Endothelial cell of umbilical vein (primary cell): Measurements from ENCODE around the gene MED12. TPM values are rescaled to one million over a fixed set of nuclear protein-coding genes. Genes with fewer than 3 reads are reported as not detected.
A peak's percentile ranks its signal among the peaks of the same experiment; 100 is the strongest.

ENCODE experiments used
- BruUV-seq: library from RNA; stranded (reverse); fragments of 400-500 nt; replicated peaks from 2 replicates; lab custom pipeline; 2021; lab: Mats Ljungman, UMichigan
- CTCF ChIA-PET: fragments of 300-600, 350-600 bp; sonication (Branson Sonifier 250); formaldehyde crosslinking; loops from one replicate; lab custom pipeline; 2021; ENCODE audit warnings: antibody characterized with exemption, inconsistent platforms; lab: Charles Lee
- POLR2A ChIA-PET: fragments of 300-600, 350-600 bp; sonication (Branson Sonifier 250); formaldehyde crosslinking; loops from one replicate; lab custom pipeline; 2021; ENCODE audit warnings: antibody characterized with exemption, inconsistent platforms; lab: Charles Lee
- DNase-seq: peaks from one replicate; pipeline ENCODE4 v3.0.0-alpha.2; 2011; ENCODE audit warnings: low read depth, low spot score
- FAIRE-seq: peaks from 2 replicates; lab custom pipeline; 2011; peaks lifted over from hg19 to GRCh38; lab: Jason Lieb, UNC
- H2AFZ ChIP-seq: 2 replicates; pipeline ENCODE4 v1.6.0; 2012; ENCODE audit warnings: low read depth, low read length, control low read depth, inconsistent platforms
- H3K27ac ChIP-seq: 2 replicates; pipeline ENCODE4 v1.5.1; 2011; ENCODE audit warnings: low read depth, mild to moderate bottlenecking, control low read depth, low read length, moderate library complexity; ENCODE audit not compliant: insufficient read depth
- H3K27me3 ChIP-seq, 2 experiments: 2 replicates each; pipeline versions ENCODE4 v1.6.0 to v1.6.1; 2011; ENCODE audit warnings: low read length in 2 of 2, mixed read lengths in 1 of 2; ENCODE audit not compliant: control insufficient read depth in 2 of 2, insufficient read depth in 2 of 2
- H3K36me3 ChIP-seq, 2 experiments: 2 replicates in 1 of 2; 3 replicates in 1 of 2; pipeline ENCODE4 v1.5.1; 2011; ENCODE audit warnings: low read length in 2 of 2, mild to moderate bottlenecking in 1 of 2, moderate library complexity in 1 of 2; ENCODE audit not compliant: control insufficient read depth in 2 of 2, insufficient read depth in 2 of 2; ENCODE audit errors: extremely low read depth in 1 of 2
- H3K4me1 ChIP-seq: 3 replicates; pipeline ENCODE4 v1.5.1; 2011; ENCODE audit warnings: mild to moderate bottlenecking, low read length; ENCODE audit not compliant: control insufficient read depth, insufficient read depth; ENCODE audit errors: extremely low read depth
- H3K4me2 ChIP-seq: 2 replicates; pipeline ENCODE4 v1.6.1; 2011; ENCODE audit warnings: low read length, control low read depth, mixed read lengths; ENCODE audit not compliant: insufficient read depth
- H3K4me3 ChIP-seq, 3 experiments: fragments of 200-600 bp in 1 of 3; sonication (generic), shearing (Covaris generic) in 1 of 3; replicated peaks in 1 of 3; 2 replicates each; pipeline ENCODE4 v1.5.1; 2011 to 2016; ENCODE audit warnings: control low read depth in 3 of 3, low read length in 3 of 3, mild to moderate bottlenecking in 2 of 3, inconsistent platforms in 1 of 3, low read depth in 1 of 3, moderate library complexity in 1 of 3; ENCODE audit not compliant: insufficient read depth in 1 of 3
- H3K79me2 ChIP-seq: 2 replicates; pipeline ENCODE4 v1.6.0; 2012; ENCODE audit warnings: low read length, inconsistent platforms; ENCODE audit not compliant: control insufficient read depth, insufficient read depth
- H3K9ac ChIP-seq: replicated peaks from 2 replicates; pipeline ENCODE3; 2011; ENCODE audit warnings: low read length, control low read depth; ENCODE audit not compliant: insufficient read depth; ENCODE audit errors: extremely low read depth
- H3K9me1 ChIP-seq: replicated peaks from 3 replicates; pipeline ENCODE4 v1.6.0; 2011; ENCODE audit warnings: mild to moderate bottlenecking, low read length; ENCODE audit not compliant: control insufficient read depth, insufficient read depth; ENCODE audit errors: extremely low read depth
- H3K9me3 ChIP-seq: replicated peaks from 2 replicates; pipeline ENCODE4 v1.5.1; 2012; ENCODE audit warnings: low read length, inconsistent platforms; ENCODE audit not compliant: control insufficient read depth, insufficient read depth
- H4K20me1 ChIP-seq: replicated peaks from 2 replicates; pipeline ENCODE3; 2011; ENCODE audit warnings: mild to moderate bottlenecking, low read length; ENCODE audit not compliant: control insufficient read depth, insufficient read depth; ENCODE audit errors: extremely low read depth
- EZH2 ChIP-seq: IDR thresholded peaks from 2 replicates; pipeline ENCODE4 v1.6.1; 2012; ENCODE audit warnings: borderline replicate concordance, low read depth, mild to moderate bottlenecking, moderate library complexity, low read length, inconsistent platforms; ENCODE audit not compliant: severe bottlenecking
- FOS ChIP-seq: IDR thresholded peaks from 2 replicates; pipeline ENCODE4 v1.6.1; 2011; ENCODE audit warnings: mild to moderate bottlenecking, low read length, moderate library complexity, borderline replicate concordance; ENCODE audit not compliant: insufficient read depth
- GATA2 ChIP-seq: IDR thresholded peaks from 2 replicates; pipeline ENCODE4 v1.7.0; 2011; ENCODE audit warnings: low read depth, mild to moderate bottlenecking, moderate library complexity, mixed read lengths, low read length; ENCODE audit not compliant: insufficient read length, insufficient read depth
- JUN ChIP-seq: IDR thresholded peaks from 2 replicates; pipeline ENCODE4 v1.6.1; 2011; ENCODE audit warnings: borderline replicate concordance, low read depth; ENCODE audit not compliant: insufficient read length, insufficient read depth
- MYC ChIP-seq: IDR thresholded peaks from one replicate; pipeline ENCODE4 v1.6.1; 2011; ENCODE audit warnings: mild to moderate bottlenecking, low read depth, low read length
- POLR2A ChIP-seq: IDR thresholded peaks from 2 replicates; pipeline ENCODE4 v1.6.1; 2012; ENCODE audit warnings: low read depth, mild to moderate bottlenecking, control low read depth, low read length
- POLR2AphosphoS5 ChIP-seq: IDR thresholded peaks from 2 replicates; pipeline ENCODE4 v1.6.1; 2012; ENCODE audit warnings: low read depth, mild to moderate bottlenecking, control low read depth, low read length, moderate library complexity; ENCODE audit not compliant: insufficient read depth
- dilution Hi-C: fragments of 300-500 bp; cut with MboI; formaldehyde crosslinking; loops from one replicate; pipeline ENCODE4 v1.15.0; 2019; ENCODE audit warnings: low sequenced_read_pairs; ENCODE audit not compliant: extremely low pct_ligation_motif_present
- intact Hi-C: fragments of 100-400 bp; cut with micrococcal nuclease; formaldehyde crosslinking; loops from one replicate; pipeline ENCODE4 v1.10.0; 2022
- polyA plus RNA-seq, 4 experiments: library from polyadenylated mRNA; depleted of rRNA in 3 of 4; stranded (reverse) in 3 of 4; unstranded in 1 of 4; fragments of >200 nt; gene quantifications; 2 replicates each; pipeline versions ENCODE4 v1.2.1 to v1.2.3, GENCODE V29; 2011 to 2012; ENCODE audit warnings: missing spikeins in 1 of 4
- total RNA-seq: library from RNA; stranded (reverse); gene quantifications from 2 replicates; pipeline ENCODE4 v1.2.3, GENCODE V29; 2021
- TF ChIP-seq, protein P1 (sequence below), 2 donors: IDR thresholded peaks; 1 replicate in 1 of 2; 2 replicates in 1 of 2; pipeline ENCODE4 v1.5.1; 2011; ENCODE audit warnings: low read length in 2 of 2, mild to moderate bottlenecking in 2 of 2, moderate library complexity in 2 of 2, control low read depth in 1 of 2, inconsistent platforms in 1 of 2, low read depth in 1 of 2; ENCODE audit not compliant: insufficient read depth in 1 of 2; ENCODE audit errors: extremely low read depth in 1 of 2
- TF ChIP-seq, protein P2 (sequence below): IDR thresholded peaks from 2 replicates; pipeline ENCODE4 v1.6.1; 2011; ENCODE audit not compliant: insufficient read depth, insufficient read length

MED12 gene
- total and polyA plus RNA-seq, 2 donors (not counting 3 experiments of a cell fraction or from before 2014, with no cell fraction given) = 28.1 to 65.3 TPM

DNA sequence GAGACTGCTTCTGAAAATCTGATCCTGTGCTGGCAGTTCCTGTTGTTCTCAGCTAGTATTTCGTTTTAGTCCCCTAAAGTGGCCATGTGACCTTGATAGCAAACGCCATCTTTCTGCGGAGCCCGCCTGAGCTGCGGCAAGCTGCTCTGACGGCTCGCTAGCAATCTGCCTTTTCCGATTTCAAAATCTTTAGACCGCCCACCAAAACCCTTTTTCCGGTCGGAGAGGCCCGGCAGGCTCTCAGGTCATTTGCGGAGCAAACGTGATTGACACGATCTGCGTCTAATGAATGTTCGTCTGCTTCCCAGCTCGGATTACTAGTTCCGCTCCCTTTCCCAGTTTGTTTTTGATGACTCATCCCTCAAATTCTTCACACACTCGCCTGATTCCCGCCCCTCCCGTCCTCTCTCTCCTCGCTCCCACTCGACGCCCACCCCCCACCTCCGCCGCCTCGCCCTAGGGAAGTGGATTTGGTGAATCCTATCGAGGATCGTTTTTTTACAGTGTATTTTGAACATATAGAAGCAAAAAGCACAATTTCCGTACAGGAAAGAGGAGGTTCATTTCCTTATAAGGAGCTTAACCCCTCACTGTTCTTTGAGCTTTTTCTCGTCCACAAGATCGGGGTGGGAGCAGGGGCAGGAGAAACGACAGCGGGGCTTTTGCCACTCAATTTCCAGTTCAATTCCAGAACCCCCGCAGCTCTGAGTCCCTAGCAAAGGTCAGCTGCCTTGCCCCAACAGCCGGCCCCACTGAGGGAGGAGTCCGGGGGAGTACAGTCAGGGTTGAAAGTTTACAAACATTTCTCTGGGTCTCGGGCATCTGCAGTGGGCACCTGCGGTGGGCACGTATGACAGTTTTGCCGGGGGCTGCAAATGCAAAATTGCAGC, 63.8 kb downstream of the MED12 start:
- peak; percentile 11 for TF ChIP-seq MYC
- TF ChIP-seq, protein P1, sequence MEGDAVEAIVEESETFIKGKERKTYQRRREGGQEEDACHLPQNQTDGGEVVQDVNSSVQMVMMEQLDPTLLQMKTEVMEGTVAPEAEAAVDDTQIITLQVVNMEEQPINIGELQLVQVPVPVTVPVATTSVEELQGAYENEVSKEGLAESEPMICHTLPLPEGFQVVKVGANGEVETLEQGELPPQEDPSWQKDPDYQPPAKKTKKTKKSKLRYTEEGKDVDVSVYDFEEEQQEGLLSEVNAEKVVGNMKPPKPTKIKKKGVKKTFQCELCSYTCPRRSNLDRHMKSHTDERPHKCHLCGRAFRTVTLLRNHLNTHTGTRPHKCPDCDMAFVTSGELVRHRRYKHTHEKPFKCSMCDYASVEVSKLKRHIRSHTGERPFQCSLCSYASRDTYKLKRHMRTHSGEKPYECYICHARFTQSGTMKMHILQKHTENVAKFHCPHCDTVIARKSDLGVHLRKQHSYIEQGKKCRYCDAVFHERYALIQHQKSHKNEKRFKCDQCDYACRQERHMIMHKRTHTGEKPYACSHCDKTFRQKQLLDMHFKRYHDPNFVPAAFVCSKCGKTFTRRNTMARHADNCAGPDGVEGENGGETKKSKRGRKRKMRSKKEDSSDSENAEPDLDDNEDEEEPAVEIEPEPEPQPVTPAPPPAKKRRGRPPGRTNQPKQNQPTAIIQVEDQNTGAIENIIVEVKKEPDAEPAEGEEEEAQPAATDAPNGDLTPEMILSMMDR (IDR thresholded peaks at IDR 0.05; ENCODE audit: extremely low read depth in 1 of 2, insufficient read depth in 1 of 2, low read depth in 1 of 2, low read length in 2 of 2) = no peak
- TF ChIP-seq FOS = peak; percentile 66
- TF ChIP-seq GATA2 = no peak
- TF ChIP-seq POLR2AphosphoS5 = no peak
- peak; percentile 88 for TF ChIP-seq JUN
- TF ChIP-seq, protein P2, sequence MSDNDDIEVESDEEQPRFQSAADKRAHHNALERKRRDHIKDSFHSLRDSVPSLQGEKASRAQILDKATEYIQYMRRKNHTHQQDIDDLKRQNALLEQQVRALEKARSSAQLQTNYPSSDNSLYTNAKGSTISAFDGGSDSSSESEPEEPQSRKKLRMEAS = peak; percentile 55
- TF ChIP-seq POLR2A = peak; percentile 68
- TF ChIP-seq EZH2 = no peak
- dilution Hi-C loops = no loop called here
- Histone ChIP-seq H3K27me3 (no peaks in the 10 kb centered on the region), H3K79me2 (no peaks in the 10 kb centered on the region), H3K27ac (peak overlapping the region; percentile 63), H3K4me3 (peak overlapping the region in 2 of 3 experiments; percentile 33 to 55), H2AFZ (peak overlapping the region; percentile 81), H3K4me1 (peaks cover 7% of the 10 kb centered on the region), H3K9me1 (no peaks in the 10 kb centered on the region), H3K36me3 (no peaks in the 10 kb centered on the region), H3K9ac (peak overlapping the region; percentile 67), H3K4me2 (peak overlapping the region; percentile 90), H3K9me3 (no peaks in the 10 kb centered on the region), H4K20me1 (no peaks in the 10 kb centered on the region)
- POLR2A ChIA-PET = interaction anchor here (0.7 to 1.7 kb wide), 2 partner anchors 101 to 184 kb away, joined by 3 to 5 read pairs; partner anchors contain the start of genes NONO and TAF1
- CTCF ChIA-PET = interaction anchor here (1.0 to 3.3 kb wide), 3 partner anchors 54 to 412 kb away, joined by 3 to 18 read pairs (median 5); no protein-coding TSS in a partner anchor
- FAIRE-seq = peak; percentile 99
- BruUV-seq = TSS peak; percentile 98
- intact Hi-C loops = loop anchor here (1.0 to 5.0 kb wide), 3 partner anchors 73 to 185 kb away; partner anchors contain the start of genes NONO and TAF1
- peak; percentile 95 for DNase-seq
